Tibial artery (tissue), 4 donors: ENCODE measurements around the gene DOCK1.

Experiments
- DNase-seq, 2 donors: peaks; one replicate each; pipeline ENCODE4 v3.0.0-alpha.2; 2019
- H3K27ac ChIP-seq, 2 donors: fragments of 200-600 bp; sonication (generic) in 1 of 2; 1 replicate in 1 of 2; 2 replicates in 1 of 2; pipeline ENCODE4 v1.5.1; 2018 to 2019; ENCODE audit warnings: mild to moderate bottlenecking in 1 of 2
- H3K27me3 ChIP-seq, 2 donors: fragments of 200-600 bp; sonication (generic) in 1 of 2; one replicate each; pipeline versions ENCODE4 v1.5.1 to v1.6.0; 2016 to 2019
- H3K36me3 ChIP-seq, 3 donors: fragments of 200-600 bp; sonication (generic) in 2 of 3; one replicate each; pipeline ENCODE4 v1.5.1; 2016 to 2019; ENCODE audit warnings: mild to moderate bottlenecking in 2 of 3
- H3K4me1 ChIP-seq, 4 donors: fragments of 200-600 bp; sonication (generic) in 2 of 4; 1 replicate in 3 of 4; 2 replicates in 1 of 4; pipeline ENCODE4 v1.5.1; 2016 to 2019
- H3K4me3 ChIP-seq, 2 donors: fragments of 200-600 bp; sonication (generic) in 1 of 2; 1 replicate in 1 of 2; 2 replicates in 1 of 2; pipeline ENCODE4 v1.5.1; 2018 to 2019; ENCODE audit warnings: mild to moderate bottlenecking in 2 of 2
- H3K9me3 ChIP-seq, 3 donors: fragments of 200-600 bp; sonication (generic) in 1 of 3; one replicate each; pipeline ENCODE4 v1.5.1; 2016 to 2019
- intact Hi-C: fragments of 100-400 bp; cut with DNase I; formaldehyde crosslinking; loops from one replicate; pipeline ENCODE4 v1.15.0; 2023; ENCODE audit warnings: low total_unique reads
- TF ChIP-seq, protein P1 (sequence below), 2 experiments: fragments of 200-600 bp in 1 of 2; fragments of 450-650 bp in 1 of 2; IDR thresholded peaks; one replicate each; pipeline ENCODE4 v1.5.1; 2017 to 2019; ENCODE audit warnings: antibody characterized with exemption in 2 of 2, mild to moderate bottlenecking in 1 of 2, moderate library complexity in 1 of 2

The DOCK1 gene

DNA sequence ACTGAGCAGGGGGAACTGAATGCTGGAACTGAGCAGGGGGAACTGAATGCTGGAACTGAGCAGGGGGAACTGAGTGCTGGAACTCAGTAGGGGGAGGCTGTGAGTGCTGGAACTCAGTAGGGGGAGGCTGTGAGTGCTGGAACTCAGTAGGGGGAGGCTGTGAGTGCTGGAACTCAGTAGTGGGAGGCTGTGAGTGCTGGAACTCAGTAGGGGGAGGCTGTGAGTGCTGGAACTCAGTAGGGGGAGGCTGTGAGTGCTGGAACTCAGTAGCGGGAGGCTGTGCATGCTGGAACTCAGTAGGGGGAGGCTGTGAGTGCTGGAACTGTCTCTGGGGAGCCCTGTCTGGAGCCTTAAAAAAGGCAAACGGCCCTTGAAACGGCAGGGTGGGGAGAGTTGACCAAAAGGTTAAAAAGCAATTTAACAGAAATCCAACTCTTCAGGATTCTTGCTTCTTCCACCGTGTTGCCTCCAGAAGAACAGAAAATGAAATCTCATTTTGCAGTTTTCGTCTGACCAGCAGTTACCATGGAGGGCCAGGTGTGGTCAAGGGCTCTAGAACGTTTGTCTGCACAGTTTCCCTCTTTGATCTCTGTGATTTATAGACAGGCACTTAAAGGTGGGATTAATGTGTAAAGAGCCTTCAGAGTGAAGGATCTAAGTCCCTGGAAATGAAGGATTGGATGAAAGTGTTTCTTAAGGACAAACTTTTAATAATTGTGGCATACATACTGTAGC lies 19.1 kb downstream of the DOCK1 start:
- Histone ChIP-seq H3K4me3 (no peak overlapping the region), H3K27ac (no peak overlapping the region), H3K27me3 (no peaks in the 10 kb centered on the region), H3K4me1 (peaks cover 0 to 10% (median 5%) of the 10 kb centered on the region in 4 donors), H3K9me3 (no peaks in the 10 kb centered on the region), H3K36me3 (peaks cover 0 to 20% (median 4%) of the 10 kb centered on the region in 3 donors)
- DNase-seq = no peak
- intact Hi-C loops = no loop called here
- TF ChIP-seq, protein P1, sequence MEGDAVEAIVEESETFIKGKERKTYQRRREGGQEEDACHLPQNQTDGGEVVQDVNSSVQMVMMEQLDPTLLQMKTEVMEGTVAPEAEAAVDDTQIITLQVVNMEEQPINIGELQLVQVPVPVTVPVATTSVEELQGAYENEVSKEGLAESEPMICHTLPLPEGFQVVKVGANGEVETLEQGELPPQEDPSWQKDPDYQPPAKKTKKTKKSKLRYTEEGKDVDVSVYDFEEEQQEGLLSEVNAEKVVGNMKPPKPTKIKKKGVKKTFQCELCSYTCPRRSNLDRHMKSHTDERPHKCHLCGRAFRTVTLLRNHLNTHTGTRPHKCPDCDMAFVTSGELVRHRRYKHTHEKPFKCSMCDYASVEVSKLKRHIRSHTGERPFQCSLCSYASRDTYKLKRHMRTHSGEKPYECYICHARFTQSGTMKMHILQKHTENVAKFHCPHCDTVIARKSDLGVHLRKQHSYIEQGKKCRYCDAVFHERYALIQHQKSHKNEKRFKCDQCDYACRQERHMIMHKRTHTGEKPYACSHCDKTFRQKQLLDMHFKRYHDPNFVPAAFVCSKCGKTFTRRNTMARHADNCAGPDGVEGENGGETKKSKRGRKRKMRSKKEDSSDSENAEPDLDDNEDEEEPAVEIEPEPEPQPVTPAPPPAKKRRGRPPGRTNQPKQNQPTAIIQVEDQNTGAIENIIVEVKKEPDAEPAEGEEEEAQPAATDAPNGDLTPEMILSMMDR (IDR thresholded peaks at IDR 0.05) = no peak

DNA sequence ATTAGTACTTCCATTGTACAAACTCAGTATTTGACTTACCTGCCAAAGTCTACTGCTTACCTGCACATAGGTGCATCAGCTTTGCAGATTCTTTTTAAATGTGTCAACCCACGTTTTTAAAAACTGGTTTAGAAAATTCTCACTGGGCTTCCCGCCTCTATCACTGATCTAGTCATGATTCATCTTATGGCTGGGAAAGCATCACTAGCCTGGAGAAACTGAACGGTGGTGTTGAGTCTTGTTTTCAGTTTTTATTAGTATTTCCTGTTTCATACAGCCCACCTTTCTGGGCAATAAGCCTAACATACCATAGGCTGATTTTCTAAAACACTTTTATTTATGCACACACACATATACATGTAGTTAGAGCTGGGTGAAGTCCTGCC lies 19.7 kb downstream of the DOCK1 start:
- peaks cover 0 to 10% (median 5%) of the 10 kb centered on the region in 4 donors for H3K4me1 ChIP-seq
- intact Hi-C loops = no loop called here
- peaks cover 0 to 15% (median 4%) of the 10 kb centered on the region in 3 donors for H3K36me3 ChIP-seq
- no peaks in the 10 kb centered on the region for H3K9me3 ChIP-seq
- no peak overlapping the region for H3K27ac ChIP-seq
- no peak for DNase-seq
- no peaks in the 10 kb centered on the region for H3K27me3 ChIP-seq
- TF ChIP-seq, protein P1 (IDR thresholded peaks at IDR 0.05) = no peak
- H3K4me3 ChIP-seq = no peak overlapping the region

DNA sequence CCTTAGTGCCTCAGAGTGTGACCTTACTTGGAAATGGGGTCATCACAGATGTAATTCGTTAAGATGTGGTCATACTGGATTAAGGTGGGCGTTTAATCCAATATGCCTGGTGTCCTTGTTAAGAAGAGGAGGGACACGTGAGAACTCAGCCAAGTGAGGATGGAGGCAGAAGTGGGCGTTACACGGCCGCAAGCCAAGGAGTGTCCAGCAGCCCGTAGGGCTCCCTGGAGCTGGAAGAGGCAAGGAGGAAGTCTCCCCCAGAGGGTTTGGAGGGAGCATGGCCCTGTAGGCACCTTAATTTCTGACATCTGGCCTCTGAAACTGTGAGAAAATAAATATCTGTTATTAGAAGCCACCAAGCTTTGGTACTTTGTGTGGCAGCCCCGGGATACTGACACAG lies 21.3 kb downstream of the DOCK1 start:
- Histone ChIP-seq H3K27me3 (no peaks in the 10 kb centered on the region), H3K4me1 (peaks cover 0 to 27% (median 15%) of the 10 kb centered on the region in 4 donors), H3K36me3 (peaks cover 0 to 14% (median 4%) of the 10 kb centered on the region in 3 donors), H3K4me3 (no peak overlapping the region), H3K9me3 (no peaks in the 10 kb centered on the region), H3K27ac (no peak overlapping the region)
- intact Hi-C loops = no loop called here
- no peak for DNase-seq
- TF ChIP-seq, protein P1 (IDR thresholded peaks at IDR 0.05) = no peak

DNA sequence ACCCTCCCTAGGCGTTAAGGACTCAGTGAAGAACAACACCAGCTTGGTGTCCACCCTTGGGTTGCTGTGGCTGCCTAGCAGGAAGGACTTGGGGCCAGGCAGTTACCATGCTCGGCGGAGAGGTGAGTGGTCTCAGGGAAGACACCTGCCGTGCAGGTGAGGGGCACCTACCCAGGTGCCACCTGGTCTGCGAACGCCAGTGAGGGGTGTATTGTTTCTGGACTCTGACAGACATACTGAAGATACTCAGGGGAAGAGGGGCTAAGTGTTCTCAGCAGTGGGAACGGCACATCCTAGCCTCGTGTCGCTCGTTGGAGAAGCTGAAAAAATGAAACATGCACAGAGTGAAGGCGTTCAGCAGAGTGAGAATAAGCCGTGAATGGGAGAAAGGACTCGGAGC lies 22.6 kb downstream of the DOCK1 start:
- H3K36me3 ChIP-seq = peaks cover 0 to 14% (median 4%) of the 10 kb centered on the region in 3 donors
- intact Hi-C loops = no loop called here
- no peaks in the 10 kb centered on the region for H3K27me3 ChIP-seq

DNA sequence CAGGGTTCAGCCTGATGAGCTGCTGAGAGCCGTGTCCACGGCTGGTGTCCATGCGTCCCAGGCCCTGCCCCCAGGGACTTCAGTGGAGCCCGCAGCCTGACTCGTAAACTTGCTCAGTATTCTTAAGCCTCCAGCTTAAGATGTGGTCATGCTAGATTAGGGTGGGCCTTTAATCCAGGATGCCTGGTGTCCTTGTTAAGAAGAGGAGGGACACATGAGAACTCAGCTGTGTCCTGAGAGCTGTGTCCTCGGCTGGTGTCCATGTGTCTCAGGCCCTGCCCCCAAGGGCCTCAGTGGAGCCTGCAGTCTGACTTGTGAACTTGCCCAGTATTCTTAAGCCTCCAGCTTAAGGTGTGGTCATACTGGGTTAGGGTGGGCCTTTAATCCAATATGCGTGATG lies 23.0 kb downstream of the DOCK1 start:
- H3K4me1 ChIP-seq = peaks cover 0 to 27% (median 17%) of the 10 kb centered on the region in 4 donors
- H3K27ac ChIP-seq = no peak overlapping the region
- H3K9me3 ChIP-seq = no peaks in the 10 kb centered on the region
- no peak for DNase-seq
- H3K36me3 ChIP-seq = peaks cover 0 to 14% (median 4%) of the 10 kb centered on the region in 3 donors
- intact Hi-C loops = no loop called here
- no peak overlapping the region for H3K4me3 ChIP-seq
- H3K27me3 ChIP-seq = no peaks in the 10 kb centered on the region
- TF ChIP-seq, protein P1 (IDR thresholded peaks at IDR 0.05) = no peak

More for the DNA sequence above, 22.6 kb downstream of the DOCK1 start:
- H3K9me3 ChIP-seq = no peaks in the 10 kb centered on the region
- peaks cover 0 to 27% (median 15%) of the 10 kb centered on the region in 4 donors for H3K4me1 ChIP-seq
- TF ChIP-seq, protein P1 (IDR thresholded peaks at IDR 0.05) = no peak
- H3K4me3 ChIP-seq = no peak overlapping the region
- no peak for DNase-seq
- H3K27ac ChIP-seq = no peak overlapping the region
